OCI-LY3 (cell line): ENCODE results near the gene CFD.

Experiments used
- H2AFZ ChIP-seq: fragments of 200-600, 300-600 bp; shearing (Covaris generic); 2 replicates; pipeline ENCODE4 v1.6.0; 2014; ENCODE audit warnings: antibody characterized with exemption, low read depth, low read length
- H3K27ac ChIP-seq: fragments of 200-600, 300-600 bp; sonication (generic); 2 replicates; pipeline ENCODE4 v1.5.1; 2014; ENCODE audit warnings: mild to moderate bottlenecking, low read length, moderate library complexity, mixed read lengths
- H3K27me3 ChIP-seq: fragments of 200-600, 300-600 bp; sonication (generic); 2 replicates; pipeline ENCODE4 v1.6.1; 2014; ENCODE audit warnings: low read depth, low read length, mixed read lengths
- H3K36me3 ChIP-seq: fragments of 200-600, 300-600 bp; sonication (generic); replicated peaks from 2 replicates; pipeline ENCODE3; 2014; ENCODE audit warnings: low read depth, low read length, mixed read lengths
- H3K4me1 ChIP-seq: fragments of 300-600, 200-600 bp; sonication (generic); 2 replicates; pipeline ENCODE4 v1.6.1; 2014; ENCODE audit warnings: low read length, mixed read lengths
- H3K4me2 ChIP-seq: fragments of 200-600, 300-600 bp; sonication (generic); 2 replicates; pipeline ENCODE4 v1.6.1; 2014; ENCODE audit warnings: low read length, mixed read lengths
- H3K4me3 ChIP-seq: fragments of 300-600, 200-600 bp; sonication (generic); 2 replicates; pipeline ENCODE4 v1.5.1; 2014; ENCODE audit warnings: antibody characterized with exemption, mild to moderate bottlenecking, low read length, moderate library complexity
- H3K79me2 ChIP-seq: fragments of 300-600, 200-600 bp; shearing (Covaris generic); 2 replicates; pipeline ENCODE4 v1.6.1; 2014; ENCODE audit warnings: mild to moderate bottlenecking, low read length, mixed read lengths
- H3K9ac ChIP-seq: fragments of 300-600, 200-600 bp; shearing (Covaris generic); 2 replicates; pipeline ENCODE4 v1.6.0; 2014; ENCODE audit warnings: mild to moderate bottlenecking, low read length, moderate library complexity
- H3K9me3 ChIP-seq: fragments of 200-600, 300-600 bp; shearing (Covaris generic); 2 replicates; pipeline ENCODE4 v1.6.1; 2014; ENCODE audit warnings: low read length, mixed read lengths; ENCODE audit not compliant: insufficient read depth
- H4K20me1 ChIP-seq: fragments of 200-600, 300-600 bp; sonication (generic); 2 replicates; pipeline ENCODE4 v1.6.1; 2016; ENCODE audit warnings: low read length, mixed read lengths; ENCODE audit not compliant: insufficient read depth
- CTCF ChIP-seq: fragments of 200-600, 300-600 bp; sonication (generic); IDR thresholded peaks from 2 replicates; pipeline ENCODE4 v1.5.1; 2014; ENCODE audit warnings: antibody characterized with exemption, low read length, low read depth
- EZH2phosphoT487 ChIP-seq: fragments of 200-600 bp; shearing (Covaris generic); IDR thresholded peaks from 2 replicates; pipeline ENCODE4 v1.6.1; 2018; ENCODE audit warnings: antibody characterized with exemption, mixed run types, low read depth

Gene CFD

GRCh38 chr19:897442-898039, 38.1 kb downstream of the CFD start:
- Histone ChIP-seq H3K27ac (no peak overlapping the region), H3K4me3 (no peak overlapping the region), H3K36me3 (peaks cover 50% of the 10 kb centered on the region), H2AFZ (no peak overlapping the region), H3K4me2 (no peak overlapping the region), H3K79me2 (peaks cover 11% of the 10 kb centered on the region), H3K4me1 (no peaks in the 10 kb centered on the region), H3K9me3 (no peaks in the 10 kb centered on the region), H3K9ac (no peak overlapping the region), H4K20me1 (peaks cover 39% of the 10 kb centered on the region), H3K27me3 (no peaks in the 10 kb centered on the region)
- TF ChIP-seq EZH2phosphoT487 (no peak), CTCF (no peak)

- H2AFZ ChIP-seq, result no peak overlapping the region
- H3K9me3 ChIP-seq, result no peaks in the 10 kb centered on the region
- peaks cover 49% of the 10 kb centered on the region for H4K20me1 ChIP-seq
- H3K4me1 ChIP-seq, result no peaks in the 10 kb centered on the region
- H3K79me2 ChIP-seq, result peaks cover 22% of the 10 kb centered on the region
- no peak overlapping the region for H3K4me2 ChIP-seq
- peaks cover 50% of the 10 kb centered on the region for H3K36me3 ChIP-seq
- H3K9ac ChIP-seq, result no peak overlapping the region
- TF ChIP-seq EZH2phosphoT487, result no peak
- no peak for TF ChIP-seq CTCF
- H3K27ac ChIP-seq, result no peak overlapping the region
- no peak overlapping the region for H3K4me3 ChIP-seq
- H3K27me3 ChIP-seq, result no peaks in the 10 kb centered on the region
Observed at GRCh38 chr19:898663-899062, 39.2 kb downstream of the CFD start.

- peaks cover 56% of the 10 kb centered on the region for H4K20me1 ChIP-seq
- H3K79me2 ChIP-seq, result peaks cover 31% of the 10 kb centered on the region
- H3K4me1 ChIP-seq, result no peaks in the 10 kb centered on the region
- H2AFZ ChIP-seq, result no peak overlapping the region
- H3K9ac ChIP-seq, result no peak overlapping the region
- TF ChIP-seq CTCF, result no peak
- TF ChIP-seq EZH2phosphoT487, result no peak
- H3K4me3 ChIP-seq, result no peak overlapping the region
- no peaks in the 10 kb centered on the region for H3K9me3 ChIP-seq
- H3K27ac ChIP-seq, result no peak overlapping the region
- no peak overlapping the region for H3K4me2 ChIP-seq
- H3K36me3 ChIP-seq, result peaks cover 52% of the 10 kb centered on the region
- no peaks in the 10 kb centered on the region for H3K27me3 ChIP-seq
Observed at GRCh38 chr19:899336-900042, 40.0 kb downstream of the CFD start.

GRCh38 chr19:900043-900301, 40.5 kb downstream of the CFD start:
- TF ChIP-seq CTCF, result no peak
- TF ChIP-seq EZH2phosphoT487, result no peak
- no peaks in the 10 kb centered on the region for H3K9me3 ChIP-seq
- H3K4me3 ChIP-seq, result no peak overlapping the region
- H4K20me1 ChIP-seq, result peaks cover 60% of the 10 kb centered on the region
- no peak overlapping the region for H3K27ac ChIP-seq
- H3K4me1 ChIP-seq, result no peaks in the 10 kb centered on the region
- H3K9ac ChIP-seq, result no peak overlapping the region
- peaks cover 54% of the 10 kb centered on the region for H3K36me3 ChIP-seq
- H3K27me3 ChIP-seq, result no peaks in the 10 kb centered on the region
- H3K4me2 ChIP-seq, result no peak overlapping the region
- H2AFZ ChIP-seq, result no peak overlapping the region
- H3K79me2 ChIP-seq, result peaks cover 35% of the 10 kb centered on the region
